PC-3 (cell line): ENCODE measurements around the gene CDH22.

Experiments used
- EZH2 ChIP-seq: fragments of 300-600 bp; sonication (generic); IDR thresholded peaks from one replicate; pipeline ENCODE4 v1.6.1; 2017; ENCODE audit warnings: antibody characterized with exemption, mild to moderate bottlenecking, low read length; ENCODE audit not compliant: unreplicated experiment
- EZH2phosphoT487 ChIP-seq: fragments of 300-600 bp; sonication (generic); IDR thresholded peaks from 2 replicates; pipeline ENCODE4 v1.6.1; 2018; ENCODE audit warnings: mild to moderate bottlenecking, antibody characterized with exemption, low read length, borderline replicate concordance
- TF ChIP-seq, protein P1 (sequence below): fragments of 300-600 bp; sonication (generic); conservative IDR thresholded peaks from 2 replicates; pipeline ENCODE4 v1.5.1; 2017; ENCODE audit warnings: antibody characterized with exemption, low read depth, mild to moderate bottlenecking, low read length

DNA sequence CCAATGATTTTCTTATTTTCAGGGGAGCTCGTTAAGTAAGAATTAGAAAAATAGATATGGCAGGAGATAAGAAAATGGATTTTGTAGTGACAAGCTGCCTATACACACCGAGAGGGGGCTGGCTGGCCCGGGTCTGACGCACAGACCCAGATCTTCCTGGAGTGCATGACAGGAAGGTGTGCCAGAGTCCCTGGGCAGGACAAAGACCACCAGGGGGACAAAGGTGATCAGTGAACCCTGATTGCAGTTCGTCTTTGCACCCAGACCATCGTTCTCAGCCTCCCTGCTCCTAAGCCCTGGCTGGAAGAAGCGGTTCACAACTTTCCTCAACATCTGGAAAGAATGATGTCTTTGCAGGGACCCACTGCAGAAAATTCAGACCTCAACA, 24.3 kb downstream of the CDH22 start:
- TF ChIP-seq, protein P1, sequence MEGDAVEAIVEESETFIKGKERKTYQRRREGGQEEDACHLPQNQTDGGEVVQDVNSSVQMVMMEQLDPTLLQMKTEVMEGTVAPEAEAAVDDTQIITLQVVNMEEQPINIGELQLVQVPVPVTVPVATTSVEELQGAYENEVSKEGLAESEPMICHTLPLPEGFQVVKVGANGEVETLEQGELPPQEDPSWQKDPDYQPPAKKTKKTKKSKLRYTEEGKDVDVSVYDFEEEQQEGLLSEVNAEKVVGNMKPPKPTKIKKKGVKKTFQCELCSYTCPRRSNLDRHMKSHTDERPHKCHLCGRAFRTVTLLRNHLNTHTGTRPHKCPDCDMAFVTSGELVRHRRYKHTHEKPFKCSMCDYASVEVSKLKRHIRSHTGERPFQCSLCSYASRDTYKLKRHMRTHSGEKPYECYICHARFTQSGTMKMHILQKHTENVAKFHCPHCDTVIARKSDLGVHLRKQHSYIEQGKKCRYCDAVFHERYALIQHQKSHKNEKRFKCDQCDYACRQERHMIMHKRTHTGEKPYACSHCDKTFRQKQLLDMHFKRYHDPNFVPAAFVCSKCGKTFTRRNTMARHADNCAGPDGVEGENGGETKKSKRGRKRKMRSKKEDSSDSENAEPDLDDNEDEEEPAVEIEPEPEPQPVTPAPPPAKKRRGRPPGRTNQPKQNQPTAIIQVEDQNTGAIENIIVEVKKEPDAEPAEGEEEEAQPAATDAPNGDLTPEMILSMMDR, result no peak
- TF ChIP-seq EZH2 (no peak), EZH2phosphoT487 (no peak)
